AG20443 (cell line): Measurements from ENCODE around the gene B4GALNT1.
"Not testable (repeated sequence)": the region's sequence is repeated elsewhere in the genome, so short reads cannot be mapped to it uniquely, and the experiment has no call there.

Source experiments
- DNase-seq: peaks from one replicate; pipeline ENCODE4 v3.0.0; 2012; ENCODE audit warnings: low spot score, mixed read lengths

The B4GALNT1 gene

DNA sequence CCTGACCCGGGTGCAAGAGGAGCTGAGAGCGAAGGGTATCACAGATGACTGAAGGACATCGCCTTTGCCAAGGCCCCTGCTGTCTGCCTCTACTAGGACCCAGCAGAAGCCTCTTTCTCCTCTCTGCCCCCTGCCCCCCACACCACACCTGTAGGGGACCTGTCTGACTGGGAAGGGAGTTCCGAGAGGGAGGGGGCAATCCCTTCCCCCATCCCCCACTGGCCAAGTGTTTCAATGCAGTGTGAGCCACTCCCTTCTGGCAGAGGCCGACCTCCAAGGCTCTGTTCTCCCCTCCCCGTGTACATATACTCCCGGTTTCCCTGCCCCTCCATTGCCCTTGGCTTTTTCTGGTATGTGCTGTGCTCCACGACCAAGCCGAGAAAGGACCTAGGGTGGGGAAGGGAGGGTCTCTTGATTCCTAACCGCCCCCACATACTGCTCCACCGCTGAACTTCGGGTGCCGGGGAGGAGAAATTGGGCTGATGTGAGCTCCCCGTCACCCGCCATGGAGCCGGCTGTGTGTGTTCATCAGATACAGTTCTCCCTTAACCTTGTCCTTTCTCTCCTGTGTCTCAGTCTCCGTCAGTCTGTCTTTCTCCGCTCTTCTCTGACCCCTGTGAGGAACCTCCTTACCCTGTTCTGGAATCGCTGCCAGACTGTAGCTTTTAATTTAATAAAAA is 23.8 kb downstream of the B4GALNT1 start:
- DNase-seq = no peak

DNA sequence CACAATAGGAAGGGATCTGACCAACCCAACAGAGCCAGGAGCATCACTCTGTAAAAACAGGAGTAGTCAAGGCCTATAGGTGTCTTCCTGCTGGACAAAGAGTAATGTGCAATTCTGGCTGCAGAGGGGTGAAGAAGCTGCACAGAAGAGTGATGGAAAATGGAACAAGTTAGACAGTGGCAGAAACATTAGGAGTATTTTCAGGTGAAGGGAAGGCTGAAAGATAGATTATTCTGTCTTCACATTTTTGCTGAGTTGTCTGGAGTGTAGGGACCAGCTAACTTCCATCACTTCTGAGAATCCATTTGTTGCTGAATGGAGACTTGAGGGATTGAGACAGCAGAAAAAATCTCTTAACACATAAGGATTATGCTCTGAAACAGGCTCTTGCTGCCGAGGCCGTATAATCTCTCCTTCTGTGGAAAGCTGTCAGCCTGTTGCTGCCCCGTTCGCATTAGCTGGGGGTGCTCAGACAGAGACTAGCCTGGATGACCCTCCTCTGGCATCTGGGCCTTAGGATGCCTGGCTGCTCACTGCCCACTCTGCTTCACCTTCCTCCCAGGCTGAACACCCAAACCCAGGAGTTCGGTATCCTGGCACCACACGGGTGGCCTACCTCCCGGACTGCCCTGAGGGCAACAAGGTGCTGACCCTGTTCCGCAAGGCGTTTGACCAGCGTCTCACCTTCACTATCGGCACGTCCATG is 24.9 kb downstream of the B4GALNT1 start:
- DNase-seq = no peak

DNA sequence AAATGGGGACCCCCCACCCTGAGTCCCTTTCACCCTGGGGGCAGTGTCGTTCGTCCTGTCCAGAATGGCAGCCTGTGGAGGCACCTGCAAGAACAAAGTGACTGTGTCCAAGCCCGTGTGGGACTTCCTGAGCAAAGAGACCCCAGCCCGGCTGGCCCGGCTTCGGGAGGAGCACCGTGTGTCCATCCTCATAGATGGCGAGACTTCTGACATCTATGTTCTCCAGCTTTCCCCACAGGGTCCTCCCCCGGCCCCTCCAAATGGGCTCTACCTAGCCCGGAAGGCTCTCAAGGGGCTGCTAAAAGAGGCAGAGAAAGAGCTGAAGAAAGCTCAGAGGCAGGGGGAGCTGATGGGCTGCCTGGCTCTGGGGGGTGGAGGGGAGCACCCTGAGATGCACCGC is 26.2 kb downstream of the B4GALNT1 start:
- no peak for DNase-seq

- no peak for DNase-seq
Measured at GRCh38 chr12:57606399-57606798, 26.6 kb downstream of the B4GALNT1 start.

GRCh38 chr12:57605811-57606311 is 27.1 kb downstream of the B4GALNT1 start:
- no peak for DNase-seq

GRCh38 chr12:57604992-57605810 is 27.8 kb downstream of the B4GALNT1 start:
- peak; percentile 67 for DNase-seq

- DNase-seq = peak; percentile 69
Measured at GRCh38 chr12:57604454-57604991, 28.5 kb downstream of the B4GALNT1 start, which contains the start of gene DTX3. TSS of gene DTX3 (plus strand) at chr12:57604824. CDS start at chr12:57606518, 1,694 bp downstream.

- DNase-seq = peak; percentile 74
Measured at GRCh38 chr12:57603815-57604453, 29.1 kb downstream of the B4GALNT1 start.

DNA sequence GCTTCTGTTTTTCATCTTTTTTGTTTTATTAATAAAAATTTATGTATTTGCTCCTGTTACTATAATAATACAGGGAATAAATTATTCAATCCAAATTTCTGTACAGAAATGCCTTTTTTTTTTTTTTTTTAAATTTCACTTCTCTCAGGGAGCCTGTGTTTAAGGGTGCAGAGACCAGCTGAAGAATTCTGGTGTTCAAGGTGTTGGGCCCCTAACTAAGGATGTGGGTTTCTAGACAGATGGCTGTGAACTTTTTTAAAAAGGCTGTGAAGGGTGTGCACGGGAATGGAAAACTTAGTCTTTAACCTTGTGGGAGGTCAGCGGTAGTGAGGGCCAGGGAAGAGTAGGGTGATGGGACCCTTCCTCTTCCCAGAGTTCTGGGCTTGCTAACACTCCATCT is 29.7 kb downstream of the B4GALNT1 start:
- DNase-seq = no peak

DNA sequence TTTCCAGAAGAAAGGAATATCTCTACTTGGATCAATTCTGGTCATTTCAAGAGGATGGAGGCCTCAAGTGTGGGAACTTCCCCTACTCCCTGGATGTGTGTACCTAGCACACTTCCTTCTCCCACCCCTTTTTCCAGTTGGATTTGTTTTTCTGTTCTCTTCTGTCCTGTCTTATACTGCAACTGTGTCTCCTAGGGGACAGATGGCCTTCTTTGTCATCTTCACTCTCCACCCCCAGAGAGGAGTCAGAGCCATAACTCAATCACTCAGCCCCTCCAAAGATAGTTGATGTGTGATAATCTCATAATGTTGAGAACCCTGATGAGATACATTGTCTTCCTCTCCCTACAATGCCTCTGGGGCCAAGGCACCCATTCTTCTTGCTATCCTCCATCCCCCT is 30.5 kb downstream of the B4GALNT1 start:
- no peak for DNase-seq

GRCh38 chr12:57600395-57600794 is 32.6 kb downstream of the B4GALNT1 start:
- DNase-seq = no peak

DNA sequence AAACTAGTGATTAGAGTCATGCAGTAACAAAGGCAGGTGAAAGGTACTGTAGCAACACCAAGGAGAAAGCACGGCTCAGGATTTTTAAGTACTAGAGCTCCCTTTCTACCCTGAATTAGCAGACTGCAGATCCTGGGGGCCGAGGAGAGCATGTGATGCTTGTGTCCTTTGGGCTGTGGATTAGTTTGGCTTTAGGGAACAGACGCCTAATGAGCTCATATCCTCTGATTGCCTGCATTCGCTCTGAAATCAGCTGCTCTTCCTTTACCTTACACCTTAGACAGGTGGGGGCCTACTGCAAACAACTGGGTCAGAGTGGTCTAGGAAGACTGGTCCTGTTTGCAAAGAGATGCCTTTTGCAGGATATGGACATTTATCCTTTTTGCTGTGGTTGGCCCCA is 39.8 kb downstream of the B4GALNT1 start:
- DNase-seq = no peak

DNA sequence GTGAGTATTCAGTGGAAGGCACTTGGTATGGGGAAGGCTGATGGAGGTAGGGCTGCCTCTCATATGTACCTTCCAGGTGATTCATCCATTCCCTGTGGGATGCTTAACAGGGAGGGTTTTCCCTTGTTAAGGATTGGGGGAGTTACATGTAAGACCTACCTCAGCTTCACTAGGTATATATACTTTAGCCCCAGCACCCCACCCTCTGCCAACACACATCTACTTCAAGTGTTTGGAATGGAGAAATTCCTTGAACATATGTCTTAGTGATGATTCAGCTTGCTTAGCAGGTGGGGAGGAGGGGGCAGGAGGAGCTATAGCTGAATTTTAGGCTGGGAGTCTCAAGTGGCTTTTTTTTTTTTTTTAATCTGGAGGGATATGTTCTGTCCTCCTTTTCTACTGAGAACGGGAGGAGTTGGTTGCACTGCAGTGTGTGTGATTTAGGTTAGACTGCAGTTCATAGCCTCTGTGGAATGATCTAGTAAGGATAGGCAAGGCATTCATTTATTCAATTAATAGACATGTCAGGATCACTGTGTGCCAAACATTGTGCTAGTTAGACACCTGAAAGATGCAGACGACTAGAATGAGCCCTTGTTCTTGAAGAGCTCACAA is 40.3 kb downstream of the B4GALNT1 start:
- DNase-seq = no peak

DNA sequence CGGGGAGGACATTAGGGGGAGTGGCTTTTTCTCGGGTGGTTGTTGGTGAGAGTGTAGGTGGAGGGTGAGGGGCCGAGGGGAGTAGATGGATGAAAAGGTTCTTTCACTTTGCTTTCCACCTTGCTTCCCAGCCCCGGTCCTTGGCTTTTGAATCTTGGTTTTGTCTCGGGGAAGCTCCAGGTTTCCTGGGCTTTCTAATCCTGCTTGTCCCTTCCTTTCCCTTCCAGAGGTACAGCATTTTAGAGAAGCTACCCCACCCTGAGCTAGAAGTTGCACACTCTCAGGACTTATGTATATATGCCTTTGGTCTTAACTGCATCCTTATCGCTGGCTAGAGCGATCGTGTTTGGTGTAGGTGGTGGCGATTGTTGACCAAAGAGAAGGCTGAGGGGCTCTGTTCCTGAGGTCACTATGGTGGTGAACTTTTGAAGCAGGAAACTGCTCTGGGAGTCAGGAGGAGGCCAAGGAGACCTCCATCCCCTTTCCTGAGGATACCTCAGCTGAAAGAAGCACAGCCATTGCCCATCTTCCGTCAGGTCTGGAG is 41.1 kb downstream of the B4GALNT1 start:
- DNase-seq = no peak

GRCh38 chr12:57590864-57591781 is 41.9 kb downstream of the B4GALNT1 start, which contains the start of gene PIP4K2C:
TSS of gene PIP4K2C (plus strand) at chr12:57591192. CDS start at chr12:57591290, 98 bp downstream.
- DNase-seq = peak; percentile 91

DNA sequence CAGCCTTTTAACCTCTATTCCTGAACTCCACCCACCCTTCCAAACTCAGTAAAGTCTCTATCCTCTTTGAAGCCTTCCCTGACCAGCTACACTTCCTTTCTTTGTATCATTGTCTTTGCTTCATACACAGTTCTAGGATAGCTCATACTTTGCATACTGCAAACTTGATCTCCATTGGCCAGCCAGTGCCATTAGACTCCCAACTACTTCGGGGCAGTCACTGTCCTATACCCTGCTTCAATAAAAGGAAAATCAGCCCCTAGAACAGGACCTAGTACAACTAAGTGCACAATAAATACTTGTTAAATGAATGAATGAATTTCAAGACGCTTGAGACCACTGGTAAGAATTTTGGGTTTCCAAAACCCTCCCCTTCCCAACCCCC is 42.5 kb downstream of the B4GALNT1 start:
- DNase-seq = no peak

DNA sequence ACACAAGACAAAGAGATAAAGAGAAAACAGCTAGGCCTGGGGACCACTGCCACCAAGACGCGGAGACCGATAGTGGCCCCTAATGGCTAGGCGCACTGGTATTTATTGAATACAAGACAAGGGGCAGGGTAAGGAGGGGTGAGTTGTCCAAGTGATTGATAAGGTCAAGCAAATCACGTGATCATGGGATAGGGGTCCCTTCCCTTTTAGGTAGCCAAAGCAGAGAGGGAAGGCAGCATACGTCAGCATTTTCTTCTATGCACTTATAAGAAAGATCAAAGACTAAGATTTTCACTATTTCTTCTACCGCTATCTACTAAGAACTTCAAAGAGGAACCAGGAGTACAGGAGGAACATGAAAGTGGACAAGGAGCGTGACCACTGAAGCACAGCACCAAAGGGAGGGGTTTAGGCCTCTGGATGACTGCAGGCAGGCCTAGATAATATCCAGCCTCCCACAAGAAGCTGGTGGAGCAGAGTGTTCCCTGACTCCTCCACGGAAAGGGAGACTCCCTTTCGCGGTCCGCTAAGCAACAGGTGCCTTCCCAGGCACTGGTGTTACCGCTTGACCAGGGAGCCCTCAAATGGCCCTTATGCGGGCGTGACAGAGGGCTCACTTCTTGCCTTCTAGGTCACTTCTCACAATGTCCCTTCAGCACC is 43.9 kb downstream of the B4GALNT1 start:
- DNase-seq = not testable (repeated sequence)

GRCh38 chr12:57586832-57587429 is 46.1 kb downstream of the B4GALNT1 start:
- DNase-seq = no peak

GRCh38 chr12:57586128-57586527 is 46.9 kb downstream of the B4GALNT1 start:
- no peak for DNase-seq
